Fibroblast of lung (primary cell): ENCODE data around the gene DOHH.

ENCODE experiments used
- EZH2 ChIP-seq: IDR thresholded peaks from 2 replicates; pipeline ENCODE4 v1.5.1; 2012; ENCODE audit warnings: low read length, control low read depth, mild to moderate bottlenecking; ENCODE audit errors: missing control alignments
- TF ChIP-seq, protein P1 (sequence below), 2 donors: IDR thresholded peaks in 1 of 2; conservative IDR thresholded peaks in 1 of 2; 1 replicate in 1 of 2; 2 replicates in 1 of 2; pipeline ENCODE4 v1.5.1; 2011 to 2012; ENCODE audit warnings: low read length in 2 of 2, control low read depth in 1 of 2, inconsistent platforms in 1 of 2, low read depth in 1 of 2, mild to moderate bottlenecking in 1 of 2

DNA sequence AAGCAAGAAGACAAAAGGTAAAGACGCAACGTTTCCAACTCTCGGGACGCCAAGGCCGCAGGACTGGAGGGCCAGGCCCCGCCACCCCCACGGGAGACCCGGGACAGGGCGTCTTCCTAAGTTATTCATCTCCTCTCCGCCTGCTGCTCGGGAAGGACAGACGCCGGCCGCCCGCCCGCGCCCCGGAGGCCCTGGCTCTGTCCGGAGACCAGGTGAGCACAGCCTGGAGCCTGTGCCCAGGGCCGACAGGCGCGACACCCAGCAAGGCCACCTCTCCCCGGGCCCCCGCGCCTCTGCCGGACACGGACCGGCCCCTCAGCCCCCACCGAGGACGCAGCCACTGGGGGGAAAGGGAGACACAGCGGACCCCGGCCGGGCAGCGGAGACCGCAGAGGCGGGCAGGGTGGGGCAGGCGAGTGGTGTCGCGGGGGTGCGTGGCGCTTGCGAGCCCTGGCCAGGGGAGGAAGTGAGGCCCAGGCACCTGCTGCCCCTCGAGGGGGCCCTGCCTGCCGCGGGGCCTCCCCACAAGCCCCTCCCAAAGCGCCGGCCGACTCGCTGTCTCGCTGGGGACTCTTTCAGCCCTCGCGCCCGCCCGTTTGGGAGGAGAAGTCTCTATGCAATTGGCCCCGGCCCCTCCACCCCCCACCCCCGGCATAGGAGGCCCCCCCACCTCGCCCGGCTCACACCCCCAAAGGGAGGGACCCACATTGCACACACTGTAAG is 37.3 kb downstream of the DOHH start:
- TF ChIP-seq, protein P1, sequence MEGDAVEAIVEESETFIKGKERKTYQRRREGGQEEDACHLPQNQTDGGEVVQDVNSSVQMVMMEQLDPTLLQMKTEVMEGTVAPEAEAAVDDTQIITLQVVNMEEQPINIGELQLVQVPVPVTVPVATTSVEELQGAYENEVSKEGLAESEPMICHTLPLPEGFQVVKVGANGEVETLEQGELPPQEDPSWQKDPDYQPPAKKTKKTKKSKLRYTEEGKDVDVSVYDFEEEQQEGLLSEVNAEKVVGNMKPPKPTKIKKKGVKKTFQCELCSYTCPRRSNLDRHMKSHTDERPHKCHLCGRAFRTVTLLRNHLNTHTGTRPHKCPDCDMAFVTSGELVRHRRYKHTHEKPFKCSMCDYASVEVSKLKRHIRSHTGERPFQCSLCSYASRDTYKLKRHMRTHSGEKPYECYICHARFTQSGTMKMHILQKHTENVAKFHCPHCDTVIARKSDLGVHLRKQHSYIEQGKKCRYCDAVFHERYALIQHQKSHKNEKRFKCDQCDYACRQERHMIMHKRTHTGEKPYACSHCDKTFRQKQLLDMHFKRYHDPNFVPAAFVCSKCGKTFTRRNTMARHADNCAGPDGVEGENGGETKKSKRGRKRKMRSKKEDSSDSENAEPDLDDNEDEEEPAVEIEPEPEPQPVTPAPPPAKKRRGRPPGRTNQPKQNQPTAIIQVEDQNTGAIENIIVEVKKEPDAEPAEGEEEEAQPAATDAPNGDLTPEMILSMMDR (conservative IDR thresholded peaks at IDR 0.05 in 1 of 2, IDR thresholded peaks at IDR 0.05 in 1 of 2; ENCODE audit: low read depth in 1 of 2, low read length in 2 of 2), result no peak
- TF ChIP-seq EZH2, result no peak
